Panc1 (cell line): Measurements from ENCODE around the gene GALNTL6. TPM values are rescaled to one million over a fixed set of nuclear protein-coding genes. Genes with fewer than 3 reads are reported as not detected.

Experiments
- ATAC-seq: fragments of 200-7000 bp; cut with Tn5 transposase; 2 replicates; pipeline ENCODE4 v1.9.1; 2020; ENCODE audit warnings: mild to moderate bottlenecking, moderate library complexity
- BruUV-seq: library from RNA; stranded (reverse); fragments of 400-500 nt; replicated peaks from 2 replicates; lab custom pipeline; 2021; lab: Mats Ljungman, UMichigan
- CTCF ChIA-PET: fragments of 300-600 bp; sonication (Branson Sonifier 250); formaldehyde crosslinking; loops from one replicate; lab custom pipeline; 2022; ENCODE audit warnings: antibody characterized with exemption; lab: Charles Lee
- POLR2A ChIA-PET: fragments of 300-600 bp; sonication (Branson Sonifier 250); formaldehyde crosslinking; loops from one replicate; lab custom pipeline; 2022; ENCODE audit warnings: antibody characterized with exemption; lab: Charles Lee
- DNase-seq: peaks from one replicate; pipeline ENCODE4 v3.0.0-alpha.2; 2010; ENCODE audit warnings: low read depth, low spot score
- H3K27ac ChIP-seq: 2 replicates; pipeline ENCODE4 v1.5.1; 2011; ENCODE audit warnings: mild to moderate bottlenecking, low read length, inconsistent platforms
- H3K27me3 ChIP-seq: fragments of 200-500 bp; sonication (Bioruptor generic); 2 replicates; pipeline ENCODE4 v1.6.0; 2014; ENCODE audit warnings: low read length, inconsistent platforms; ENCODE audit not compliant: control insufficient read depth, insufficient read depth
- H3K36me3 ChIP-seq: fragments of 200-500 bp; sonication (Bioruptor generic); 2 replicates; pipeline ENCODE4 v1.5.1; 2014; ENCODE audit warnings: inconsistent platforms, mild to moderate bottlenecking, low read length, moderate library complexity; ENCODE audit not compliant: control insufficient read depth, insufficient read depth
- H3K4me1 ChIP-seq: 2 replicates; pipeline ENCODE4 v1.5.1; 2011; ENCODE audit warnings: inconsistent platforms, mild to moderate bottlenecking, low read length, moderate library complexity; ENCODE audit not compliant: control insufficient read depth, insufficient read depth
- H3K4me3 ChIP-seq, 2 experiments: 2 replicates each; pipeline ENCODE4 v1.5.1; 2011 to 2012; ENCODE audit warnings: low read depth in 2 of 2, low read length in 2 of 2, mild to moderate bottlenecking in 2 of 2, inconsistent platforms in 1 of 2, moderate library complexity in 1 of 2
- H3K9me3 ChIP-seq: fragments of 200-500 bp; sonication (Bioruptor generic); 2 replicates; pipeline ENCODE4 v1.5.1; 2014; ENCODE audit warnings: low read depth, mild to moderate bottlenecking, inconsistent platforms, low read length, moderate library complexity; ENCODE audit not compliant: control insufficient read depth, insufficient read depth
- CTCF ChIP-seq: fragments of 450-650 bp; IDR thresholded peaks from 2 replicates; pipeline ENCODE4 v1.5.1; 2017; ENCODE audit warnings: mild to moderate bottlenecking
- POLR2AphosphoS5 ChIP-seq: IDR thresholded peaks from 2 replicates; pipeline ENCODE4 v1.6.1; 2012; ENCODE audit warnings: mild to moderate bottlenecking, low read depth, low read length, moderate library complexity
- REST ChIP-seq, 2 experiments: IDR thresholded peaks; 2 replicates each; pipeline ENCODE4 v1.6.1; 2011 to 2012; ENCODE audit warnings: low read depth in 2 of 2, control low read depth in 1 of 2, low read length in 1 of 2, mild to moderate bottlenecking in 1 of 2, moderate library complexity in 1 of 2; ENCODE audit not compliant: insufficient read depth in 1 of 2
- SIN3A ChIP-seq: IDR thresholded peaks from 2 replicates; pipeline ENCODE4 v1.6.1; 2012; ENCODE audit warnings: low read depth, mild to moderate bottlenecking, low read length, moderate library complexity, borderline replicate concordance; ENCODE audit not compliant: insufficient read depth
- TCF7L2 ChIP-seq: IDR thresholded peaks from 2 replicates; pipeline ENCODE4 v1.6.1; 2011; ENCODE audit warnings: mild to moderate bottlenecking, low read depth, low read length, inconsistent platforms
- in situ Hi-C: cut with HindIII; loops from 2 replicates; pipeline ENCODE4 v1.10.0; 2016; ENCODE audit warnings: low sequenced_read_pairs, low pct_unique_long_range_greater_than_20kb
- intact Hi-C: fragments of 100-400 bp; cut with micrococcal nuclease; formaldehyde crosslinking; loops from one replicate; pipeline ENCODE4 v1.10.0; 2022; ENCODE audit not compliant: unreplicated experiment
- total RNA-seq: library from RNA; stranded (reverse); gene quantifications from one replicate; pipeline ENCODE4 v1.2.1, GENCODE V29; 2021; ENCODE audit not compliant: unreplicated experiment

GALNTL6 gene
- total RNA-seq, 1 experiment from 2014 or later: not detected

GRCh38 chr4:172826346-172826745, 1013.1 kb downstream of the GALNTL6 start:
- TF ChIP-seq POLR2AphosphoS5 (no peak), REST (IDR thresholded peaks at IDR 0.05; ENCODE audit: insufficient read depth in 1 of 2, low read depth in 2 of 2, low read length in 1 of 2) (no peak), SIN3A (no peak), CTCF (no peak), TCF7L2 (no peak)
- Histone ChIP-seq H3K27ac (no peak overlapping the region), H3K36me3 (no peaks in the 10 kb centered on the region), H3K4me3 (no peak overlapping the region), H3K4me1 (no peaks in the 10 kb centered on the region), H3K27me3 (no peaks in the 10 kb centered on the region), H3K9me3 (no peaks in the 10 kb centered on the region)
- CTCF ChIA-PET: no interaction called here
- BruUV-seq: no TSS peak
- POLR2A ChIA-PET: no interaction called here
- DNase-seq (no peak), ATAC-seq (no peak)
- in situ Hi-C loops: no loop called here
- intact Hi-C loops: loop anchor here (10.0 kb wide), 1 partner anchor 602 kb away; no protein-coding TSS in a partner anchor

DNA sequence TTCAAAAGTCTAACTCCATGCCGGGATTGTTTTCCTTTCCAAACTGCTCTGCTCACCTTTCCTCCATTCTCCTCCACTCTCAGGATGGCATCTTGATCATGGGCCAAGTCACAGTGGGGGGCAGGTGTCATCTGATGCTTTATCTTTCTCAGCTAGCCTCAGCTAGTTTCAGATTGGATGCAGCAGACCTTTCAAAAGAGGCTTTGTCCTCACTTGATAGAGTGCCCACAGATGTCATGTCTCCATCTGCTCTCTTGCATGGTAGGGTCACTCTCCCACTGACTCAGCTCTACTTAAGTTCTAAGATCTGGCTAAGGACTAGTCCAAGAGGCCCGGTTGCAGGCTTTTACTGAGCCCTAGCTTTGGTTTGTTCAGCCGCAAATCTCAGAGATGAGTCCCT, 1013.7 kb downstream of the GALNTL6 start:
- Histone ChIP-seq H3K9me3 (no peaks in the 10 kb centered on the region), H3K36me3 (no peaks in the 10 kb centered on the region), H3K4me3 (no peak overlapping the region), H3K27ac (no peak overlapping the region), H3K27me3 (no peaks in the 10 kb centered on the region), H3K4me1 (no peaks in the 10 kb centered on the region)
- DNase-seq (no peak), ATAC-seq (no peak)
- POLR2A ChIA-PET: no interaction called here
- TF ChIP-seq CTCF (no peak), TCF7L2 (no peak), SIN3A (no peak), POLR2AphosphoS5 (no peak), REST (IDR thresholded peaks at IDR 0.05; ENCODE audit: insufficient read depth in 1 of 2, low read depth in 2 of 2, low read length in 1 of 2) (no peak)
- intact Hi-C loops (loop anchor here (10.0 kb wide), 1 partner anchor 602 kb away; no protein-coding TSS in a partner anchor), in situ Hi-C loops (no loop called here)
- CTCF ChIA-PET: no interaction called here
- no TSS peak for BruUV-seq
